Measurements from ENCODE around the gene PTK6.

Gene PTK6

DNA sequence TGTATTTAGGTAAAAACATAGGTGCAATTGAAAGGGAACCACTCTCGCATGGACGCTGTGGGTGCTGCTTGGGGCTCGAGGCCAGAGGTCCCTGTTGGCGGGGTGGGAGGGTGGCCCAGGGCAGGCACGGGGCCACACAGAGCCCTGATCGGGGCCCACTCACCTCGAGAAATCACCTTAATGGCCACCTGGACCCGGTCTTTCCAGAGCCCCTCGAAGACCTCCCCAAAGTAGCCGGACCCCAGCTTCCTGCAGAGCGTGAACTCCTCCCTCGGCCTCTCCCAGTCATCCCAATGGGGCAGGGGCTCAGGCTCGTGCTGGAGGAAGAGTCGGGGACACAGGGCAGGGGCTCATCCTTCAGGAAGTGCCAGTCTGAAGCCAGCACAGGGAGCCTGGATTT, 3.8 kb downstream of the PTK6 start:
- Histone ChIP-seq H3K36me3 (ENCODE audit: insufficient read depth, low read length) (no peaks in the 10 kb centered on the region), H2AFZ (ENCODE audit: low read length, unreplicated experiment) (no peak overlapping the region), H3K79me2 (ENCODE audit: control insufficient read depth, insufficient read depth, low read length, unreplicated experiment) (no peaks in the 10 kb centered on the region), H3K4me1 (ENCODE audit: control insufficient read depth, insufficient read depth, low read length, unreplicated experiment) (peaks cover 15% of the 10 kb centered on the region), H3K27me3 (ENCODE audit: insufficient read depth, low read length) (no peaks in the 10 kb centered on the region; the same call in 1 of the 2 replicates), H3K27ac (ENCODE audit: low read depth, low read length) (no peak overlapping the region), H3K4me3 (ENCODE audit: low read depth, low read length) (no peak overlapping the region)

DNA sequence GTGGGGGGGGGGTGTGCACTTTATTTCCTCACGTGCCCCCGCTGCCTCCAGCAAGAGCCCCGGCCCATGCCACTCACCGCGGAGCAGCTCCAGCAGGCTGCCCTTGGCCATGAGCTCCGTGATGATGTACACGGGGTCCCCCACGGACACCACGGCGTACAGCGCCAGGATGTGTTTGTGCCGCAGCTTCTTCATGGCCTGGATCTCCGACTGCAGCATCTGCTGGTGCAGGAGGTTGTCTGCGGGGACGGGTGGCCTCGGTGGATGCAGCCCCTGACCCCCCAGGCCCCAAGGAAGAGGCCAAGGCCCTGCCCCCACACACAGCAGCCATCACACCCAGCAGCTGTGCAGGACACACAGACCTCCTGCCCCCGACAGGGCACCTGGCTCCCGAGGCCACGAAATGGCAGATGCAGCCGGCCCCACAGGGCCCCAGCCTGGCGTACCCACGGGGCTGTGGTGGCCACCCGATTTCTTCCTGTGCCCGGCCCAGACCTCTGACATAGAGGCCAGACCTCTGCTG, 4.7 kb downstream of the PTK6 start:
- Histone ChIP-seq H3K27ac (ENCODE audit: low read depth, low read length) (no peak overlapping the region), H2AFZ (ENCODE audit: low read length, unreplicated experiment) (no peak overlapping the region), H3K4me3 (ENCODE audit: low read depth, low read length) (no peak overlapping the region), H3K79me2 (ENCODE audit: control insufficient read depth, insufficient read depth, low read length, unreplicated experiment) (no peaks in the 10 kb centered on the region), H3K27me3 (ENCODE audit: insufficient read depth, low read length) (no peaks in the 10 kb centered on the region; the same call in 1 of the 2 replicates), H3K4me1 (ENCODE audit: control insufficient read depth, insufficient read depth, low read length, unreplicated experiment) (peaks cover 15% of the 10 kb centered on the region), H3K36me3 (ENCODE audit: insufficient read depth, low read length) (no peaks in the 10 kb centered on the region)

DNA sequence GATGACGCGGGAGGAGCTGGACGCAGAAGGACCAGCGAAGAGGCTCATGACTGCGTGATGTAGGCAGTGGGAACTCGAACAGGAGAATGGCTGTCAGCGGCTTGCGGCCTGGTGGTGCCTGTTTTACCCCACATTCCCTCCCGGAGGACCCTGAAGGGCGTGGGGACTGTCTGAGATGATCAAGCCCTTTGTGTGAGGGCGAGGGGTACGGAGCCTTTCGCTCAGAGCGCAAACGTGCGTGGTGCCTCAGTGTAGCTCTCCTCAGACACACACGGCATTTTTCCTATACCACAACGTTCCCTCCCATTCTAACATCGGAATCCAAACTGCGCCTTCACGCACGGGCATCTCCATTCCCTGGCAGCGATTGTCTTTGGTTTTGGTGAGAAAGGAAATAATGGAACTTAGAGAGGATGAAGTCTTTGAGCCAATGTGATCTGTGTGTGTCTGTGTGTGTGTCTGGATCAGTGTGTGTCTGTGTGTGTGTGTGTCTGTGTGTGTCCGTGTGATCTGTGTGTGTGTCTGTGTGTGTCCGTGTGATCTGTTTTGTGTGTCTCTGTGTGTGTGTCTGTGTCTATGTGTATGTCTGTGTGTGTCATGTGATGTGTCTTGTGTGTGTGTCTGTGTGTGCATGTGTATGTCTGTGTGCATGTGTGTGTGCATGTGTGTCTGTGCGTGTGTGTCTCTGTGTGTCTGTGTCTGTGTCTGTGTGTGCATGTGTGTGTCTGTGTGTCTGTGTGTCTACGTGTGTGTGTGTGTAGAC, 5.3 kb downstream of the PTK6 start:
- Histone ChIP-seq H3K4me1 (ENCODE audit: control insufficient read depth, insufficient read depth, low read length, unreplicated experiment) (peaks cover 8% of the 10 kb centered on the region), H3K36me3 (ENCODE audit: insufficient read depth, low read length) (no peaks in the 10 kb centered on the region), H3K4me3 (ENCODE audit: low read depth, low read length) (no peak overlapping the region), H3K27me3 (ENCODE audit: insufficient read depth, low read length) (no peaks in the 10 kb centered on the region; the same call in 1 of the 2 replicates), H2AFZ (ENCODE audit: low read length, unreplicated experiment) (no peak overlapping the region), H3K79me2 (ENCODE audit: control insufficient read depth, insufficient read depth, low read length, unreplicated experiment) (no peaks in the 10 kb centered on the region), H3K27ac (ENCODE audit: low read depth, low read length) (no peak overlapping the region)

DNA sequence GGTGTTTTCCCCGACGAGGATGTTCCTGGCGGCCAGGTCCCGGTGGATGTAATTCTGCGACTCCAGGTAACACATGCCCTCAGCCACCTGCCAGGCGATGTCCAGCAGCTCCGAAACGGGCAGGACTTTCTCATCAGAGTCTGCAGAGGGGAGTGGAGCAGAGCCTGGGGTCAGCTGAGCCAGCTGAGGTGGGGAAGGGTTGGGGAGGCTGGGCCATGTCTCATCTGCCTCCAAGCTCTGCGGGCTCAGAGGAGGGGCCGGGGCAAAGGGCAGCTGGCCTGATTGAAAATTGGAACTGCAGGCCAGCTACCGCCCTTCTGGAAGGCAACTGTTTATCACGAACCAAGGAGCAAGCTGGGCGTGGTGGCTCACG, 6.4 kb downstream of the PTK6 start:
- Histone ChIP-seq H3K79me2 (ENCODE audit: control insufficient read depth, insufficient read depth, low read length, unreplicated experiment) (no peaks in the 10 kb centered on the region), H3K36me3 (ENCODE audit: insufficient read depth, low read length) (no peaks in the 10 kb centered on the region), H3K27me3 (ENCODE audit: insufficient read depth, low read length) (no peaks in the 10 kb centered on the region; the same call in 1 of the 2 replicates), H3K4me3 (ENCODE audit: low read depth, low read length) (no peak overlapping the region), H3K4me1 (ENCODE audit: control insufficient read depth, insufficient read depth, low read length, unreplicated experiment) (no peaks in the 10 kb centered on the region), H2AFZ (ENCODE audit: low read length, unreplicated experiment) (no peak overlapping the region), H3K27ac (ENCODE audit: low read depth, low read length) (no peak overlapping the region)

DNA sequence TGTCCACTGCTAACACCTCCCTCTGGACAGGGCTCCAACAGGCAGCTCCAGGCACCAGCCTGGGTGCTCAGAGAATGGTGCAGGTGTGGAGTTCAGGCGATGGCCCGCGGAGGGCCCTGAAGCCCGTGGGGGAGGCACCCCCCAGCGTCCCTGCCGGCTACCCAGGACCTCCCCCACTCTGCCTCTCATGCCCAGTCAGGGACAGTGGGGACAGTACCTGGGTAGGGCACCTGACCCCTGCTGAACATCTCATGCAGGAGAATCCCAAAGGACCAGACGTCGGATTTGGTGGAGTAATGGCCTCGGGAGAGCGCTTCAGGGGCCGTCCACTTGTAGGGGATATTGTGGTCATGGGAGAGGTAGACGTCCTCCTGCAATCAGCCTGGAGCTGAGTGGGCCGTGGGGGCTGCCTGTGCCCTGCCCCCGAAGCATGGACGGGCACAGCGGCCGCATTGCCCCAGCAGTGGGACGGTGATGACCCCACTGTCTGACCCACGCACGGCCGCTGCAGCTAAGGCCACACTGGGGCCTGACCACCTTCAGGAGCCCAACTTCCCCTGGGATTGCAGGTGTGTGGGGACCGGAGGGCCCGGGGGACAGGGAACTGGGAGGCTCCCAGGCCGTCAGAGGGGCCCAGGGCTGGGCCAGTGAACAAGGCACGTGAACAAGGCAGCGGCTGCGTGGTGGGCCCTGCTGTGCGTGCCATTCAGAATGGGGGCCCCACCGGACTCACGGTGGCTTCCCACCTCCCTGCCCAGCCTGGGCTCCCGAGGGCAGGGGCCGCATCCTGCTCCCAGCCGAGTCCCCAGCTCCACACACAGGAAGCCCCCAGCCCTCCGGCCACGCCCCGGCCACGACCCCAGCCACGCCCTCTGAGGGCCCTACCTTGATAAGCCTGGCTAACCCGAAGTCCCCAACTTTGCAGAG, 7.1 kb downstream of the PTK6 start:
- no peaks in the 10 kb centered on the region for H3K4me1 ChIP-seq (ENCODE audit: control insufficient read depth, insufficient read depth, low read length, unreplicated experiment)
- H3K4me3 ChIP-seq (ENCODE audit: low read depth, low read length), result no peak overlapping the region
- H3K36me3 ChIP-seq (ENCODE audit: insufficient read depth, low read length), result no peaks in the 10 kb centered on the region
- no peaks in the 10 kb centered on the region for H3K79me2 ChIP-seq (ENCODE audit: control insufficient read depth, insufficient read depth, low read length, unreplicated experiment)
- H2AFZ ChIP-seq (ENCODE audit: low read length, unreplicated experiment), result no peak overlapping the region
- no peak overlapping the region for H3K27ac ChIP-seq (ENCODE audit: low read depth, low read length)
- H3K27me3 ChIP-seq (ENCODE audit: insufficient read depth, low read length), result no peaks in the 10 kb centered on the region; the same call in 1 of the 2 replicates

DNA sequence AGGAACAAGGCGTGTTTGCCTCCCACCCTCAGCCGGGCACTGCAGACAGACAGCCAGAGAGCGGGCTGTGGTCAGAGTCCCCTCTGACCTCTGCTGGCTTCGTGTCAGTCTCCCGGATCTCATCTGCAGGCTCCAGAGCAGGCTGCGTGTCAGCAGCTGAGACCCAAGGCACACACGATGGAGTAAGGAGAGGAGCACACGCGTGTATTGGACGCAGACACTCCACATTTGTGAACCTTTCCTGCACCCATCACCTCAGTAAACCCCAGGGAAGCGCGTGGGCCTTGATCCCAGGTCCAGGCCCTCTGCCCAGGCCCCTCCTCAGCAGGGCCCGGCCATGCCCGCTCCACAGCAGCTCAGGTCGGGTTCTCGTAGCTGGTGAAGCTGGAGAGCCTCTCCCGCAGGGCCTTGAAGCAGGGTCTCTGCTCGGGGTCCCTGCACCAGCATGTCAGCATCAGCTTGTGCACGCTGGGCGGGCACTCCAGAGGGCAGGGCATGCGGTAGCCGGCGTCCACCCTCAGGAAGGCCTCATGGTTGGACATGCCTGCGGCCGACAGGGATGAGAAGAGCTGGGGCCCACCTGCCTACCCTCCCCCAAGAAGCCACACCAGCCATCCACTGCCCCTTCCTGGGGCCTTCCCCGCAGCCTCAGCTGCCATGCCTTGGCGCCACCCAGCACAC, 7.9 kb downstream of the PTK6 start:
- no peak overlapping the region for H3K27ac ChIP-seq (ENCODE audit: low read depth, low read length)
- H3K79me2 ChIP-seq (ENCODE audit: control insufficient read depth, insufficient read depth, low read length, unreplicated experiment), result no peaks in the 10 kb centered on the region
- no peaks in the 10 kb centered on the region for H3K4me1 ChIP-seq (ENCODE audit: control insufficient read depth, insufficient read depth, low read length, unreplicated experiment)
- no peaks in the 10 kb centered on the region for H3K27me3 ChIP-seq (ENCODE audit: insufficient read depth, low read length)
- no peaks in the 10 kb centered on the region for H3K36me3 ChIP-seq (ENCODE audit: insufficient read depth, low read length)
- H2AFZ ChIP-seq (ENCODE audit: low read length, unreplicated experiment), result no peak overlapping the region
- H3K4me3 ChIP-seq (ENCODE audit: low read depth, low read length), result no peak overlapping the region

DNA sequence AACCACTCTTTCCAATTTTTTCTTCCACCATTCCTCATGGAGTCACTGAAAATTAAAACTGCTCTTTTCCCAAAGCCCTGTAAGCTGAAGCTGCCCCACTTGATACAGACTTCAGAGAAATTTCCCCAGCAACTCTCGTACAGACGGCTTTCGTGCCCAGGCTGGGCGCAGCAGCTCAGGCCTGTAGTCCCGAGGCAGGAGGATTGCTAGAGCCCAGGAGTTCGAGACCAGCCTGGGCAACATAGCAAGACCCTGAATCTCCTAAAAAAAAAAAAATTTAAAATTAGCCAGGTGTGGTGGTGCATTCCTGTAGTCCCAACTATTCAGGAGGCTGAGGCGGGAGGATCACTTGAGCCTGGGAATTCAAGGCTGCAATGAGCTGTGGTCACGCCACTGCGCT, 10.0 kb downstream of the PTK6 start:
- H3K27ac ChIP-seq (ENCODE audit: low read depth, low read length), result no peak overlapping the region
- no peak overlapping the region for H2AFZ ChIP-seq (ENCODE audit: low read length, unreplicated experiment)
- H3K27me3 ChIP-seq (ENCODE audit: insufficient read depth, low read length), result no peaks in the 10 kb centered on the region
- peaks cover under 1% of the 10 kb centered on the region for H3K4me1 ChIP-seq (ENCODE audit: control insufficient read depth, insufficient read depth, low read length, unreplicated experiment)
- H3K79me2 ChIP-seq (ENCODE audit: control insufficient read depth, insufficient read depth, low read length, unreplicated experiment), result peaks cover 5% of the 10 kb centered on the region
- peaks cover 16% of the 10 kb centered on the region for H3K36me3 ChIP-seq (ENCODE audit: insufficient read depth, low read length)
- no peak overlapping the region for H3K4me3 ChIP-seq (ENCODE audit: low read depth, low read length)

DNA sequence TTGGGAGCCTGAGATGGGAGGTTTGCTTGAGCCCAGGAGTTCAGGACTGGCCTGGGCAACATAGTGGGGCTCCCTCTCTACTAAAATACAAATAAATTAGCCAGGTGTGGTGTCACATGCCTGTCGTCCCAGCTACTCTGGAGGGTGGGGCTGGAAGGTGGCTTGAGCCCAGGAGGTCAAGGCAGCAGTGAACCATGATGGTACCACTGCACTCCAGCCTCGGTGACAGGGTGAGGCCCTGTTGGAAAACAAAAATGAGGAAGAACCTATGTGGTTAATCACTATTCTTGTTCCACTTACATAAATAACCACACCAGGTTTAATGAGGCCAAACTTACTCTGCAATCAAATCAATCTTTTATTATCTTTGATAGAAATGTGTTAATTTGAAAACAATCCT, 11.2 kb downstream of the PTK6 start:
- Histone ChIP-seq H3K27me3 (ENCODE audit: insufficient read depth, low read length) (no peaks in the 10 kb centered on the region), H3K27ac (ENCODE audit: low read depth, low read length) (no peak overlapping the region), H3K4me1 (ENCODE audit: control insufficient read depth, insufficient read depth, low read length, unreplicated experiment) (peaks cover 4% of the 10 kb centered on the region), H3K36me3 (ENCODE audit: insufficient read depth, low read length) (peaks cover 19% of the 10 kb centered on the region), H2AFZ (ENCODE audit: low read length, unreplicated experiment) (no peak overlapping the region), H3K79me2 (ENCODE audit: control insufficient read depth, insufficient read depth, low read length, unreplicated experiment) (peaks cover 16% of the 10 kb centered on the region), H3K4me3 (ENCODE audit: low read depth, low read length) (no peak overlapping the region)

DNA sequence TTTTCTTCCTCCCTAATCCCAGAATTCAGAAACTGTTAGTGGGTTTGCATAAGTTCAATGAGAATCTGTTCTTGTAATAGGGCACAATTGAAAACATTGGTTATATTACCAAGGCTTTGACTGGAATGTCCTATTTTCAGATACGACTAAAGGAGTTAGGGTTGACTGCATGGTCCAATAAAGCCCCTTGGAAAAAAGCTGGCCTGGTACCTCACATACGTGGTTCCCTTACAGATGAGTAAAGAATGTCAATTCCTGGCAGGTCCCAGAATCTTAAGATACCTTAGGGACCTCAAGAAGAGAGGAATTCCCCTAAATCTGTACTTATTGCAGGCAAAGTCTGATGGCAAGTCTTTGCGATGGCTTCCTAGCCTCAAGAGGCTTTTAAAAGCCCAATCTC, 12.0 kb downstream of the PTK6 start:
- Histone ChIP-seq H3K4me3 (ENCODE audit: low read depth, low read length) (no peak overlapping the region), H3K27me3 (ENCODE audit: insufficient read depth, low read length) (no peaks in the 10 kb centered on the region), H3K36me3 (ENCODE audit: insufficient read depth, low read length) (peaks cover 19% of the 10 kb centered on the region), H3K79me2 (ENCODE audit: control insufficient read depth, insufficient read depth, low read length, unreplicated experiment) (peaks cover 17% of the 10 kb centered on the region), H3K27ac (ENCODE audit: low read depth, low read length) (no peak overlapping the region), H2AFZ (ENCODE audit: low read length, unreplicated experiment) (no peak overlapping the region), H3K4me1 (ENCODE audit: control insufficient read depth, insufficient read depth, low read length, unreplicated experiment) (peaks cover 4% of the 10 kb centered on the region)

DNA sequence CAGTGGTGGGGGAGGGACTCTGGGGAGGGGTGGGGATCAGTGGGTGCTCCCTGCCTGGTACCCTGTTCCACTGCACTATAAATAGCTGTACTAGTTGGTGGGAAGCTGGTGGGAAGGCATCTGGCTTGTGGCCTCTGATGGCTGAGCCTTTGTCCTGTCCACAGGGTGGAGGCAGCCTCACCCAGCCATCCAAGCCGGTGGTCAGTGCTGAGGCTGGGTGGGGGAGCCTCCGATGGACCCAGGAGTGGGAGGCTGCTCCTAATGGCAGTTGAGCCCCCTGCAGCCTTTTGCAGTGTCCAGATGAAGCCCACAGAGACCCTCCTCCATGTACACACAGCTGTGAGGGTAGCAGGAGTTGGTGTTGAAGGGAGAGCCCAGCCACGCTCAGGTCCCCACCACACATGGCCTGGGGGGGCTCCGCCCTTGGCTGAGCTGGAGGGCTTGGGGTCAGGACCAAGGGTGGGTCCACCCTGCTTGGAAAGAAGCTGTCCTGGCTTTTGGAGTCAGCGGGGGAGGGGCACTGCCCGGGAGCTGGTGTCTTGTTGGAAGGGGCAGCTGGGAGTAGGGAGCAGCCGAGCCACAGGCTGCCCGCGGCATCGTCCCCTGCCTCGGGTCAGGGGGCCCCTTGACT, 14.1 kb downstream of the PTK6 start:
- Histone ChIP-seq H2AFZ (ENCODE audit: low read length, unreplicated experiment) (no peak overlapping the region), H3K79me2 (ENCODE audit: control insufficient read depth, insufficient read depth, low read length, unreplicated experiment) (peaks cover 17% of the 10 kb centered on the region), H3K4me1 (ENCODE audit: control insufficient read depth, insufficient read depth, low read length, unreplicated experiment) (peaks cover 4% of the 10 kb centered on the region), H3K4me3 (ENCODE audit: low read depth, low read length) (no peak overlapping the region; the same call in 1 of the 2 replicates), H3K27ac (ENCODE audit: low read depth, low read length) (no peak overlapping the region), H3K36me3 (ENCODE audit: insufficient read depth, low read length) (peaks cover 19% of the 10 kb centered on the region), H3K27me3 (ENCODE audit: insufficient read depth, low read length) (no peaks in the 10 kb centered on the region)

Data from ACC112 (cell line).